GM12878 (cell line): ENCODE data around the gene C1QTNF8.

Experiments
- EP300 ChIP-seq, 2 experiments: fragments of 150-350 bp in 1 of 2; IDR thresholded peaks; 2 replicates each; pipeline ENCODE4 v1.6.1; 2011 to 2012; ENCODE audit warnings: low read depth in 2 of 2, low read length in 2 of 2, borderline replicate concordance in 1 of 2, improper control_type of control experiment in 1 of 2, inconsistent platforms in 1 of 2; ENCODE audit not compliant: control insufficient read depth in 1 of 2
- JUNB ChIP-seq: IDR thresholded peaks from 2 replicates; pipeline ENCODE4 v1.6.1; 2016; ENCODE audit warnings: antibody characterized with exemption, mild to moderate bottlenecking
- RFX5 ChIP-seq: IDR thresholded peaks from 2 replicates; pipeline ENCODE4 v1.6.1; 2011; ENCODE audit warnings: low read depth, low read length, improper control_type of control experiment
- SMAD1 ChIP-seq: fragments of 450-650 bp; IDR thresholded peaks from 2 replicates; pipeline ENCODE4 v1.6.1; 2018; ENCODE audit warnings: mild to moderate bottlenecking, low read depth; ENCODE audit not compliant: partially characterized antibody
- TF ChIP-seq, protein P1 (sequence below), 3 experiments: IDR thresholded peaks in 2 of 3; conservative IDR thresholded peaks in 1 of 3; 2 replicates each; pipeline ENCODE4 v1.5.1; 2011; ENCODE audit warnings: low read depth in 3 of 3, low read length in 3 of 3, mild to moderate bottlenecking in 3 of 3, control low read depth in 2 of 3, moderate library complexity in 2 of 3, inconsistent platforms in 1 of 3, mixed read lengths in 1 of 3; ENCODE audit not compliant: control insufficient read depth in 2 of 3, insufficient read depth in 1 of 3; ENCODE audit errors: extremely low read depth in 1 of 3
- TF ChIP-seq, protein P2 (sequence below): IDR thresholded peaks from 2 replicates; pipeline ENCODE4 v1.6.1; 2011; ENCODE audit warnings: low read depth, low read length, improper control_type of control experiment, borderline replicate concordance
- TF ChIP-seq, protein P3 (sequence below): IDR thresholded peaks from 2 replicates; pipeline ENCODE4 v1.6.1; 2012; ENCODE audit warnings: low read depth, low read length, improper control_type of control experiment

DNA sequence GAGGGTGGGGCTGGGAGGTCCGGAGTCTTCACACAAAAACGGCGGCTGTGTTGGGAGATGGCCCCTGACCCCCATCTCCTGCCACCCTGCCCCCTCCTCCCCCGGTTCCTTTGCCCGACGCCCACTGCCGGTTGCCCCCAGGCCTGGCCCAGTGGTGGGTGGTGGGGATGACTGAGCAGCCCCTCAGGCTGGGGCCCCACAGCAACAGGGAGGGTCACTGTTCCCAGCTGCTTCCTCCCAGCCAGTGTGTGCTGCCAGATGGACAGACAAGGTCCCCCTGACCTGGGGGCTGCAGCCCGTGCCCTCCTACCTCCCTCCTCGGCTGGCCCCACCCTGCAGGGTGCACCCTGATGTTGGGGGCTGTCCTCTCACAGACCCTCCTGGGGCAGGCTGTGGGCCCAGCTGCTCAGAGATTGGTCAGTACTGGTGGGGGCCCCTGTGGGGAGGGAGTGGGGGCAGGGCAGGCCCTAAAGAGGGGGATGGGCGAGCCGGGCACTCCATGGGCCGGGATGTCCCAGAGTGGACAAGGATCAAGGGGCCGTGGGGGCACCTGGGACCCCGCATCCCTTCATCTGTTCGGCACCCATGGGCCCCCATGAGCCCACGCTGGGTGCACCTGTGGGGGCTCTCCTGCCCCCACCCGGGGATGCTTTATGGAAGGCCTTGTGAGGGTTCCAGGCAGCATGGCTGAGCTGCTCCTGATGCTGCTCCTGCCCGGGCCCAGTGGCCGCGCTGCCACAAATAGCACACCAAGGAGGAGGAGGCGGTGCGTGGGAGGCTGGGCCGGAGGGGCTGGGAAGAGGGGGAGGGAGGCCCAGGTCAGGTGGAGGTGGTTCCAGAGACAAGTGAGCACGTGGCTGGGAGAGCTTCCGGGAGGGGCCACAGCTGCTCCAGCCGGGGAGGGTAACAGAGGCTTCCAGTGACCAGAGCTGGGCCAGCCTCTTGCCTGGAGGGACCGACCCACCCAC, 5.1 kb downstream of the C1QTNF8 start:
- TF ChIP-seq, protein P1, sequence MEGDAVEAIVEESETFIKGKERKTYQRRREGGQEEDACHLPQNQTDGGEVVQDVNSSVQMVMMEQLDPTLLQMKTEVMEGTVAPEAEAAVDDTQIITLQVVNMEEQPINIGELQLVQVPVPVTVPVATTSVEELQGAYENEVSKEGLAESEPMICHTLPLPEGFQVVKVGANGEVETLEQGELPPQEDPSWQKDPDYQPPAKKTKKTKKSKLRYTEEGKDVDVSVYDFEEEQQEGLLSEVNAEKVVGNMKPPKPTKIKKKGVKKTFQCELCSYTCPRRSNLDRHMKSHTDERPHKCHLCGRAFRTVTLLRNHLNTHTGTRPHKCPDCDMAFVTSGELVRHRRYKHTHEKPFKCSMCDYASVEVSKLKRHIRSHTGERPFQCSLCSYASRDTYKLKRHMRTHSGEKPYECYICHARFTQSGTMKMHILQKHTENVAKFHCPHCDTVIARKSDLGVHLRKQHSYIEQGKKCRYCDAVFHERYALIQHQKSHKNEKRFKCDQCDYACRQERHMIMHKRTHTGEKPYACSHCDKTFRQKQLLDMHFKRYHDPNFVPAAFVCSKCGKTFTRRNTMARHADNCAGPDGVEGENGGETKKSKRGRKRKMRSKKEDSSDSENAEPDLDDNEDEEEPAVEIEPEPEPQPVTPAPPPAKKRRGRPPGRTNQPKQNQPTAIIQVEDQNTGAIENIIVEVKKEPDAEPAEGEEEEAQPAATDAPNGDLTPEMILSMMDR (IDR thresholded peaks at IDR 0.05 in 2 of 3, conservative IDR thresholded peaks at IDR 0.05 in 1 of 3; ENCODE audit: control insufficient read depth in 2 of 3, extremely low read depth in 1 of 3, insufficient read depth in 1 of 3, low read depth in 3 of 3, low read length in 3 of 3), result no peak
- TF ChIP-seq, protein P2, sequence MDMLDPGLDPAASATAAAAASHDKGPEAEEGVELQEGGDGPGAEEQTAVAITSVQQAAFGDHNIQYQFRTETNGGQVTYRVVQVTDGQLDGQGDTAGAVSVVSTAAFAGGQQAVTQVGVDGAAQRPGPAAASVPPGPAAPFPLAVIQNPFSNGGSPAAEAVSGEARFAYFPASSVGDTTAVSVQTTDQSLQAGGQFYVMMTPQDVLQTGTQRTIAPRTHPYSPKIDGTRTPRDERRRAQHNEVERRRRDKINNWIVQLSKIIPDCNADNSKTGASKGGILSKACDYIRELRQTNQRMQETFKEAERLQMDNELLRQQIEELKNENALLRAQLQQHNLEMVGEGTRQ, result no peak
- TF ChIP-seq SMAD1 (no peak), EP300 (IDR thresholded peaks at IDR 0.05; ENCODE audit: borderline replicate concordance in 1 of 2, control insufficient read depth in 1 of 2, low read depth in 2 of 2, low read length in 2 of 2) (no peak), JUNB (no peak), RFX5 (no peak)
- TF ChIP-seq, protein P3, sequence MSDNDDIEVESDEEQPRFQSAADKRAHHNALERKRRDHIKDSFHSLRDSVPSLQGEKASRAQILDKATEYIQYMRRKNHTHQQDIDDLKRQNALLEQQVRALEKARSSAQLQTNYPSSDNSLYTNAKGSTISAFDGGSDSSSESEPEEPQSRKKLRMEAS, result no peak
